Measurements from ENCODE around the gene PRRC2B.
"Not testable (repeated sequence)": the region's sequence is repeated elsewhere in the genome, so short reads cannot be mapped to it uniquely, and the experiment has no call there.

PRRC2B gene

DNA sequence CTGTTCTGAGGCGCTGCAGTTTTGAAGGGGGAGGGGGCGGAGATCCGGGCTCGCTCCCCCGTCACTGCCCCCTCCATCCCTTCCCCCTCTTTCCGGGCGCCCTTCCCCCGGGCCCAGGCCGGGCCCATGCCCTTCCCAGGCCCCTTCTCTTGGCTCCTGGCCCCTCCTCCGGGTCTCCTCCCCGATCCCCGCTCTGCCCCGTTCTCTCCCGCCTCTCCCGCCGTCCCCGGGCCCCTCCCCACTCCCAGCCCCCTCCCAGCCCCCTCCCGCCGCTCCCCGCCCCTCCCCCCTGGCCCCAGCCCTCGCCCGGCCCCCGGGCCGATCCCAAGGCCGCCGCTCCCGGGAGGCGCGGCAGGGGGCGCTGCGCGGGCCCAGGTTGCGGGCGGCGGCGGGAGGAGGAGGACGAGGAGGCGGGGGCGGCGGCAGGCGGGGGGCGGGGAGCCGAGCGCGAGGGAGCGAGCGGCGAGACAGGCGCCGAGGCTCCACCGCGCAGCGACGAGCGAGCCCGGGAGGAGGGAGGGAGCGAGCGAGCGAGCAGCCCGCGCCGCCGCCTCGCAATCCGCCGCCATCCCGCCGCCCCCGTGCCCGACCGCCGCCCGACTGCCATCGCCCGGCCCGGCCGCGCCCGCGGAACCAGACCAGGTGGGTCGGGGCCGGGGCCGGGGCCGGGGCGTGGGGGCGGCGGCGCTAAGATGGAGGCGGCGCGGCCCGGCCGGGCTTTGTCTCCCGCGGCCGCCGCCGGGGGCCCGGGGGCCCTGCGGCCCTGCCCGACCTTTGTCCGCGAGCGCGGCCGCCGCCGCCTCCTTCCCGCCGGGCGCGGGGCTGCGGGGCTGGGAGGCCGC, at the start of gene PRRC2B:
Gene PRRC2B (plus strand): TSS at position 465 of the 842 bp plus-strand sequence. CDS start 36,059 bp downstream, outside the sequence.
- DNase-seq (ENCODE audit: low spot score): peak; percentile 86

GRCh38 chr9:131344931-131345535, 48.9 kb upstream of the PRRC2B start:
- not testable (repeated sequence) for DNase-seq (ENCODE audit: low spot score)

DNA sequence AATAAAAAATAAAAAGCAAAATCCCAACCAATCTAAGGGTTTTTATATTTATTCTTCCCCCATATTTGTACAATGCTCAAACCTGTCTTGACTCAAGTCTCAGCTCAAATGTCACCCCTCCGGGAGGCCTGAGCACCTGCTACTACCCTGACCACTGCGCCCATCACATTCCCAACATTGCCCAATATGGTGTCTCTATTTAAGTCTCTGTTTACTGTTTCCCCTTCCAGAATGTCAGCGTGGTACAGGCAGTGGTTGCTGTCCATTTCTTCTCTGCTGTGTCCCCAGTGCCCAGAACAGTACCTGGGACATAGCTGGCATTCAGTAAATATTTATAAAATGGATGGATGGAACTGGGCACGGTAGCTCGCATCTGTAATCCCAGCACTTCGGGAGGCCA, 47.3 kb upstream of the PRRC2B start:
- no peak for DNase-seq (ENCODE audit: low spot score)

- no peak for DNase-seq (ENCODE audit: low spot score)
These were observed 46.4 kb upstream of the PRRC2B start for GRCh38 chr9:131347376-131348020.

GRCh38 chr9:131348631-131349521, 45.0 kb upstream of the PRRC2B start:
- DNase-seq (ENCODE audit: low spot score): no peak

- no peak for DNase-seq (ENCODE audit: low spot score)
These were observed 44.4 kb upstream of the PRRC2B start for GRCh38 chr9:131349522-131349880.

DNA sequence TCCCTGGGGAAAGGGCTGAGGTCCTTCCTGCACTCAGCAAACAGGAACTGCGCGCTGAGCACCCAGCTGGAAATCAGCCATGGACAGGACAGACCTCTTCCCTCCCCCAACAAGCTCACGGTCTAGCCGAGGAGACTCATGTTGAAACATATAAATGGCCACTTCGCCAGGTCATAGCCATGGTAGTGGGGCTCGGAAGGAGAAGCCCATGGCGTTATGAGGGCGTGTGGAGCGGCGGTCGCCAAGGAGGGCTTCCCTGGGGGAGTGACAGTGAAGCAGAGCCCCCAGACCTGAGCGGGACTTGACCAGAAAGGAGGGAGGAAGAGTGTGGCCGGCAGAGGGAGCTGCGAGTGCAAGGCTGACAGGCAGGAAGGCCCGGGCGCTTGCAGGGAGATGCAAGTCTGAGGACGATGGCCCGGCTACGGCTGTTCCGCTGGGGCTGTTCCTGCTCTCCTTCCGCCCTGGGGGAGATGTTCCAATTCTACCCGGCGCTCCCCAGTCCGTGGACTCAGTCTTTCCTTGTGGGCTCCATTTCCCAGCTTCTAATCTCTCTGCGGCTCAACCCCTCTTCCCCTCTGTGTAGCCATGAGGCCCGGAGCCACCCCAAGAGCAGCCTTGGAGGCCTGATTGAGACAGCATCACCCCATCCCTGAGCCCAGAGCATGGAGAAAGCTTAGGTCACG, 43.9 kb upstream of the PRRC2B start:
- DNase-seq (ENCODE audit: low spot score): peak; percentile 93

DNA sequence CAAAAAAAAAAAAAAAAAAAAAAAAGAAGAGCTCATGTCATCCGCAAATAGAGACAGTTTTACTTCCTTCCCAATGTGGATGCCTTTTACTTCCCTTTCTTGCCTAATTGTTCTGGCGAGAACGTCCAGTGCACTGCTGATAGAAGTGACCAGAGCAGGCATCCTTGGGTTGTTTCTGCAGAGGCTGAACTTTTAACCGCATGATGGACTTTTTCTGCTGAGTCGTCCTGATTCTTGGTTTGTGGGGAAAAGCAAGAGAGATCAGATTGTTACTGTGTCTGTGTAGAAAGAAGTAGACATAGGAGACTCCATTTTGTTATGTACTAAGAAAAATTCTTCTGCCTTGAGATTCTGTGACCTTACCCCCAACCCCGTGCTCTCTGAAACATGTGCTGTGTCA, 37.4 kb upstream of the PRRC2B start:
- DNase-seq (ENCODE audit: low spot score): not testable (repeated sequence)

- DNase-seq (ENCODE audit: low spot score): no peak
These were observed 35.3 kb upstream of the PRRC2B start for GRCh38 chr9:131358556-131358955.

DNA sequence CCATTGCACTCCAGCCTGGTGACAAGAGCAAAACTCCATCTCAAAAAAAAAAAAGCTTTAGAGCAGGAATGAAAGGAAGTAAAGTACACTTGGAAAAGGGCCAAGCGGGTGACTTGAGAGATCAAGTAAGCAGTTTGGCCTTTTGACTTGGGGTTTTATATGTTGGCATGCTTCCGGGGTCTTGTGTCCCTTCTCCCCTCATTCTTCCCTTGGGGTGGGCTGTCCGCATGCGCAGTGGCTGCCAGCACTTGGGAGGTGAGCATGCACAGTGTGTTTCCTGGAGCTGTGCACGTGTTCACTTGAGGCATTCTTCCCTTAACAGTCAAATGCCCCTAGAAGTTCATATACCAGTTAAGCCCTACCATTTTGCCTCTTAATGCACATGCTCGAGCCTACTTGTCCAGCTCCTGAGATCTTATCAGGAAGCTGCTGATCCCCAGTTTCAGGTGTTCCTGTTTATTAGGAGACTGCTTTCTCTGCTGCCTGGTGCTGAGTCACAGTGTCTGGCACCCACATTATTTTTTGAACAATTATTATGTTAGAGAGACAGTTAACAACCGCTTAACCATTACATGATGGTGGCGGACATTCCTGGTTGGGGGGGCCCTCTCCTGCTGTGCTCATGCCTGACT, 32.6 kb upstream of the PRRC2B start:
- DNase-seq (ENCODE audit: low spot score): no peak

DNA sequence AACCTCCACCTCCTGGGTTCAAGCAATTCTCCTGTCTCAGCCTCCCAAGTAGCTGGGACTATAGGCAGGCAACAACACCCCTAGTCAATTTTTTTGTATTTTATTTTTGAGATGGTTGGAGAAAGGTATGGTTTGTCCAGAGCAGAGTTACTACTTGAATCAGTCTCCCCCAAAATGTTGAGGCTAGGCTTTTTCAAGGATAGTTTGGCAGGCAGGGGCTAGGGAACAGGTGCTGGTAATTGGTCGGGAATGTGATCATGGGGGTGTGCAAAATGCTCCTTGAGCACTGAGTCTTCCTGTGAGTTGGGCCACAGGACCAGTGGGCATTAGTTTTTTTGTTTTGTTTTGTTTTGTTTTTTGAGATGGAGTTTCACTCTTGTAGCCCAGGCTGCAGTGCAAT, 28.3 kb upstream of the PRRC2B start:
- no peak for DNase-seq (ENCODE audit: low spot score)

- DNase-seq (ENCODE audit: low spot score): no peak
These were observed 27.0 kb upstream of the PRRC2B start for GRCh38 chr9:131366761-131367401.

- no peak for DNase-seq (ENCODE audit: low spot score)
These were observed 26.4 kb upstream of the PRRC2B start for GRCh38 chr9:131367450-131367849.

DNA sequence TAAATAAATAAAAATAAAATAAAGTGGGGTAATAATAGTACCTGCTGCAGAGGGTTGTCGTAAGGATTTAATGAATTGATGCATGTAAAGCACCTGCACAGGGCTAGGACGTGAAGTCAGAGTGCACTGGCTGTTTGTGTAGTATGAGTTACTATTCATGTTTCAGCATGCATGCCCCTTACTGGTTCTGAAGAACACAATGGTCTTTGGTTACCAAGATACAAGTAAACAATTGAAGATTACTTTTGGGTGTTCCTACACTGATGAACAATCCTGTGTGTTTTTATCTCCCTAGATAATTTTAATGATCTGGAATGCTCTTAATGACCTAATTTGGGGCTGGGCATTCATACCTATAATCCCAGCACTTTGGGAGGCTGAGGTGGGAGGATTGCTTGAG, 23.2 kb upstream of the PRRC2B start:
- DNase-seq (ENCODE audit: low spot score): no peak

DNA sequence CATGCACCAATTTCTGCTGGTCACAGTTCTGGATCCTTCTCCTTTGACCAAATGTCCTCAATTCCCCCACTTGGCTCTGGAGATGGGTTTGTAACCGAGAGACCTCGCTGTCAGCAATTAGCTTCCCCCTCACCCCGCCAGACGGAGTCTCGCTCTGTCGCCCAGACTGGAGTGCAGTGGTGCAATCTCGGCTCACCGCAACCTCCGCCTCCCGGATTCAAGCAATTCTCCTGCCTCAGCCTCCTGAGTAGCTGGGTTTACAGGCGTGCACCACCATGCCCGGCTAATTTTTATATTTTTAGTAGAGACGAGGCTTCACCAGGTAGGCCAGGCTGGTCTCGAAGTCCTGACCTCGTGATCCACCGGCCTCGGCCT, 21.3 kb upstream of the PRRC2B start:
- not testable (repeated sequence) for DNase-seq (ENCODE audit: low spot score)

DNA sequence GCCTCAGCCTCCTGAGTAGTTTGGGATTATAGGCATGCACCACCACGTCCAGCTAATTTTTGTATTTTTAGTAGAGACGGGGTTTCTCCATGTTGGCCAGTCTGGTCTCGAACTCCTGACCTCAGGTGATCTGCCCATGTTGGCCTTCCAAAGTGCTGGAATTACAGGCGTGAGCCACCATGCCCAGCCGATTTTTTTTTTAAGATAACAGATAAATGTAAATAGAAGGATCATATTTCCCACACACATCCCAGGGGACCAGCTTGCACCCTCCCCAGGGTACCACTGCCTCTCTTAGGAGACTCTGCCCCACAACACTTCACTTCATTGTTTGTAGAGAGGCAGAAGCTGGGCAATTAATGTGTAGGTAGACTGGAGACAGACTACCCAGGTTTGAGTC, 19.2 kb upstream of the PRRC2B start:
- DNase-seq (ENCODE audit: low spot score): not testable (repeated sequence)

DNA sequence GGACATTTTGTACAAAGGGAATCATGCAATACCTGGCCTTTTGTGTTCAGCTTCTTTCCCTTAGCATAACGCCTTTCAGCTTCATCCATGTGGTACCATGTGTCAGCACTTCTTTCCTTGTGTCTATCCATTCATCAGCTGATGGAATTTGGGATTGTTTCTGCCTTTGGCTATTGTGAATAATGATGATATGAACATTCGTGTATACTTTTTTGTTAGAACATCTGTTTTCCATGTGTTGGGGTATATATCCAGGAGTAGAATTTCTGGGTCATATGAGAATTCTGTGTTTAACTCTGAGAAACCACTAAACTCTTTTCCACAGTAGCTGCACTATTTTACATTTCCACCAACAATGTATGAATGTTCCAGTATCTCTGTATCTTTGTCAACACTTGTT, 14.8 kb upstream of the PRRC2B start:
- DNase-seq (ENCODE audit: low spot score): no peak

DNA sequence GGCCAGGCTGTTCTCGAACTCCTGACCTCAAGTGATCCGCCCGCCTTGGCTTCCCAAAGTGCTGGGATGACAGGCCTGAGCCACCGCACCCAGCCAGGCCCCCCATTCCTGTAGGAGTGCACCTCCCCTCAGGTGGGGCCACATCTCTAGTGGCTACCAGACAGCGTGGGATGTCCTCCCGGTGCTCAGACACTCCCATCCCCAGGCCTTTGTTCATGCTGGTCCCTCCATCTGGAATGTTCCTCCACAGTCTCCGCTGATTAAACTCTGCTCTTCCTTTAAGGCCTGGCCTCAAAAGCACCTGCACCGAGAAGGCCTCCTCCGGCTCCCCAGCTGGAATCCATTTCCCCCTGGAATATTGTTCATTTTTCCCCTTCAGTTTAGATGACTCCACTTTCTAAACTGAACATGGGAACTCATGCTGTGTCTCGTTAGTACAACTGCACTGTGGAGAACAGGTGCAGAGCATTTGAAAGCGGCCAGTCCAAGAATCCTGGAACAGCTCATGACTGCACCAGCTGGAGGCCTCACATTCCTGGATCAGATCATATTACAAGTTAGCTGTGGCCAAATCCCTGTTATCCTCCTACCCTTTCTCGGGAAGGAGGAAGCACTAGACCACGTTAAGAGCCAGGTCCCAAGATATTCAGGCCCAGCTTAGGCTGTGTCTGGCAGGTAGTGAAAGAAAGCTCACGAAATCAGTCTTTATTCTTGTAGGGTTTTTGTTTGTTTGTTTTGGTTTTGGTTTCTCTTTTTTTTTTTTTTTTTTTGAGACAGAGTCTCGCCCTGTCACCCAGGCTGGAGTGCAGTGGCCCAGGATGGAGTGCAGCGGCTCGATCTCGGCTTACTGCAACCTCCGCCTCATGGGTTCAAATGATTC, 10.8 kb upstream of the PRRC2B start:
- DNase-seq (ENCODE audit: low spot score): peak; percentile 74

- DNase-seq (ENCODE audit: low spot score): no peak
These were observed 8.6 kb upstream of the PRRC2B start for GRCh38 chr9:131385296-131385695.

GRCh38 chr9:131386281-131386680, 7.6 kb upstream of the PRRC2B start:
- DNase-seq (ENCODE audit: low spot score): peak; percentile 56
